Activated naive CD4-positive, alpha-beta T cell treated with anti-CD3 and anti-CD28 coated beads for 36 hours (primary cell): ENCODE measurements around the gene BUD31. TPM values are rescaled to one million over a fixed set of nuclear protein-coding genes. Genes with fewer than 3 reads are reported as not detected.

Experiments
- CTCF ChIA-PET: fragments of 350-600 bp; sonication (Branson Sonifier 250); formaldehyde crosslinking; loops from one replicate; lab custom pipeline; 2021; ENCODE audit warnings: antibody characterized with exemption; lab: Charles Lee
- DNase-seq: peaks from one replicate; pipeline ENCODE4 v3.0.0-alpha.2; 2020
- H3K27ac Mint-ChIP-seq: one replicate; pipeline ENCODE4 v1.8.0; 2021; ENCODE audit warnings: mild to moderate bottlenecking, mixed read lengths
- H3K27me3 Mint-ChIP-seq: one replicate; pipeline ENCODE4 v1.8.0; 2021; ENCODE audit warnings: low read depth, mixed read lengths
- H3K36me3 Mint-ChIP-seq: one replicate; pipeline ENCODE4 v1.8.0; 2021; ENCODE audit warnings: low read depth, mixed read lengths
- H3K4me1 Mint-ChIP-seq: one replicate; pipeline ENCODE4 v1.8.0; 2021; ENCODE audit warnings: low read depth, mixed read lengths
- H3K4me3 Mint-ChIP-seq: one replicate; pipeline ENCODE4 v1.8.0; 2021; ENCODE audit warnings: mild to moderate bottlenecking, moderate library complexity, mixed read lengths
- H3K9me3 Mint-ChIP-seq: one replicate; pipeline ENCODE4 v1.8.0; 2021; ENCODE audit warnings: mixed read lengths
- intact Hi-C: fragments of 100-400 bp; cut with micrococcal nuclease; formaldehyde crosslinking; loops from one replicate; pipeline ENCODE4 v1.15.1; 2023
- total RNA-seq, 2 experiments: library from RNA; stranded (reverse); gene quantifications; one replicate each; pipeline ENCODE4 v1.2.3, GENCODE V29; 2021

BUD31 gene
- total RNA-seq, 2 experiments from 2014 or later: 160 to 176 TPM

- CTCF ChIA-PET: no interaction called here
- Mint-ChIP-seq H3K4me1 (peaks cover 22% of the 10 kb centered on the region), H3K9me3 (no peaks in the 10 kb centered on the region), H3K27ac (peak overlapping the region; percentile 39), H3K27me3 (no peaks in the 10 kb centered on the region), H3K4me3 (peak overlapping the region; percentile 32), H3K36me3 (peaks cover 49% of the 10 kb centered on the region)
- no peak for DNase-seq
- intact Hi-C loops: no loop called here
These were observed 14.6 kb upstream of the BUD31 start for GRCh38 chr7:99394188-99394502.

GRCh38 chr7:99395616-99396327 lies 13.0 kb upstream of the BUD31 start:
- peaks cover 24% of the 10 kb centered on the region for H3K4me1 Mint-ChIP-seq

GRCh38 chr7:99396418-99397296 lies 12.1 kb upstream of the BUD31 start:
- DNase-seq: no peak
- Mint-ChIP-seq H3K27me3 (no peaks in the 10 kb centered on the region), H3K4me1 (peaks cover 22% of the 10 kb centered on the region), H3K4me3 (no peak overlapping the region), H3K27ac (peak overlapping the region; percentile 55), H3K9me3 (no peaks in the 10 kb centered on the region), H3K36me3 (peaks cover 52% of the 10 kb centered on the region)
- intact Hi-C loops: no loop called here
- CTCF ChIA-PET: no interaction called here

More at GRCh38 chr7:99395616-99396327, 13.0 kb upstream of the BUD31 start:
- Mint-ChIP-seq H3K9me3 (no peaks in the 10 kb centered on the region), H3K27ac (peak overlapping the region; percentile 63), H3K27me3 (no peaks in the 10 kb centered on the region), H3K36me3 (peaks cover 51% of the 10 kb centered on the region), H3K4me3 (no peak overlapping the region)
- CTCF ChIA-PET: no interaction called here
- DNase-seq: no peak
- intact Hi-C loops: no loop called here

- peaks cover 18% of the 10 kb centered on the region for H3K4me1 Mint-ChIP-seq
- H3K27ac Mint-ChIP-seq: peak overlapping the region; percentile 55
- H3K27me3 Mint-ChIP-seq: no peaks in the 10 kb centered on the region
- peaks cover 48% of the 10 kb centered on the region for H3K36me3 Mint-ChIP-seq
- H3K4me3 Mint-ChIP-seq: no peak overlapping the region
- intact Hi-C loops: no loop called here
- no peak for DNase-seq
- CTCF ChIA-PET: no interaction called here
- H3K9me3 Mint-ChIP-seq: no peaks in the 10 kb centered on the region
These were observed 11.3 kb upstream of the BUD31 start for GRCh38 chr7:99397297-99397983.

- Mint-ChIP-seq H3K36me3 (peaks cover 45% of the 10 kb centered on the region), H3K27ac (peak overlapping the region; percentile 59), H3K4me1 (peaks cover 11% of the 10 kb centered on the region), H3K4me3 (no peak overlapping the region), H3K27me3 (no peaks in the 10 kb centered on the region), H3K9me3 (no peaks in the 10 kb centered on the region)
- CTCF ChIA-PET: no interaction called here
- intact Hi-C loops: no loop called here
- no peak for DNase-seq
These were observed 9.8 kb upstream of the BUD31 start for GRCh38 chr7:99398891-99399445.

GRCh38 chr7:99399597-99399996 lies 9.2 kb upstream of the BUD31 start:
- Mint-ChIP-seq H3K27ac (peak overlapping the region; percentile 28), H3K36me3 (peaks cover 48% of the 10 kb centered on the region), H3K4me1 (peaks cover 13% of the 10 kb centered on the region), H3K4me3 (no peak overlapping the region), H3K27me3 (no peaks in the 10 kb centered on the region), H3K9me3 (no peaks in the 10 kb centered on the region)
- DNase-seq: no peak
- intact Hi-C loops: no loop called here
- CTCF ChIA-PET: no interaction called here

- no peak for DNase-seq
- intact Hi-C loops: no loop called here
- Mint-ChIP-seq H3K27ac (peak overlapping the region; percentile 53), H3K27me3 (no peaks in the 10 kb centered on the region), H3K4me3 (no peak overlapping the region), H3K9me3 (no peaks in the 10 kb centered on the region), H3K4me1 (peaks cover 36% of the 10 kb centered on the region), H3K36me3 (peaks cover 40% of the 10 kb centered on the region)
- CTCF ChIA-PET: interaction anchor here (1.0 kb wide), 1 partner anchor 16 kb away, joined by 4 read pairs; no protein-coding TSS in a partner anchor
These were observed 5.9 kb upstream of the BUD31 start for GRCh38 chr7:99402854-99403253.

GRCh38 chr7:99403764-99404163 lies 5.0 kb upstream of the BUD31 start:
- no peak for DNase-seq
- Mint-ChIP-seq H3K27ac (peak overlapping the region; percentile 52), H3K27me3 (no peaks in the 10 kb centered on the region), H3K9me3 (no peaks in the 10 kb centered on the region), H3K4me3 (no peak overlapping the region), H3K4me1 (peaks cover 33% of the 10 kb centered on the region), H3K36me3 (peaks cover 33% of the 10 kb centered on the region)
- CTCF ChIA-PET: no interaction called here
- intact Hi-C loops: no loop called here

GRCh38 chr7:99404235-99404976 lies 4.4 kb upstream of the BUD31 start:
- peaks cover 33% of the 10 kb centered on the region for H3K4me1 Mint-ChIP-seq
- CTCF ChIA-PET: no interaction called here
- H3K27ac Mint-ChIP-seq: peak overlapping the region; percentile 52

GRCh38 chr7:99404977-99405320 lies 3.8 kb upstream of the BUD31 start:
- Mint-ChIP-seq H3K4me3 (no peak overlapping the region), H3K36me3 (peaks cover 34% of the 10 kb centered on the region), H3K27ac (no peak overlapping the region), H3K9me3 (no peaks in the 10 kb centered on the region), H3K4me1 (peaks cover 37% of the 10 kb centered on the region), H3K27me3 (no peaks in the 10 kb centered on the region)
- intact Hi-C loops: loop anchor here (5.0 kb wide), 2 partner anchors 152 to 722 kb away; partner anchors contain the start of genes MBLAC1 and ZNF655
- no peak for DNase-seq
- CTCF ChIA-PET: no interaction called here

More at GRCh38 chr7:99404235-99404976, 4.4 kb upstream of the BUD31 start:
- Mint-ChIP-seq H3K27me3 (no peaks in the 10 kb centered on the region), H3K4me3 (no peak overlapping the region), H3K36me3 (peaks cover 33% of the 10 kb centered on the region), H3K9me3 (no peaks in the 10 kb centered on the region)
- intact Hi-C loops: no loop called here
- DNase-seq: no peak

GRCh38 chr7:99406557-99406956 lies 2.2 kb upstream of the BUD31 start:
- peaks cover 49% of the 10 kb centered on the region for H3K4me1 Mint-ChIP-seq
- no peaks in the 10 kb centered on the region for H3K9me3 Mint-ChIP-seq
- peaks cover 33% of the 10 kb centered on the region for H3K36me3 Mint-ChIP-seq
- H3K4me3 Mint-ChIP-seq: peak overlapping the region; percentile 89
- H3K27me3 Mint-ChIP-seq: no peaks in the 10 kb centered on the region
- intact Hi-C loops: loop anchor here (5.0 kb wide), 2 partner anchors 151 to 721 kb away; partner anchors contain the start of genes MBLAC1 and ZNF655
- CTCF ChIA-PET: interaction anchor here (0.6 to 1.2 kb wide), 4 partner anchors 26 to 64 kb away, joined by 3 to 4 read pairs (median 4); no protein-coding TSS in a partner anchor
- peak overlapping the region; percentile 92 for H3K27ac Mint-ChIP-seq
- no peak for DNase-seq
